GM12878 (cell line): Measurements from ENCODE around the gene DIAPH3. TPM values are rescaled to one million over a fixed set of nuclear protein-coding genes. Genes with fewer than 3 reads are reported as not detected.

ENCODE experiments used
- BHLHE40 ChIP-seq, 2 experiments: fragments of 450-650 bp in 1 of 2; IDR thresholded peaks; 2 replicates each; pipeline ENCODE4 v1.6.1; 2011 to 2017; ENCODE audit warnings: low read depth in 2 of 2, borderline replicate concordance in 1 of 2, improper control_type of control experiment in 1 of 2, low read length in 1 of 2, mild to moderate bottlenecking in 1 of 2
- CEBPB ChIP-seq, 2 experiments: fragments of 150-350 bp in 1 of 2; IDR thresholded peaks; 2 replicates each; pipeline ENCODE4 v1.6.1; 2012 to 2014; ENCODE audit warnings: low read depth in 2 of 2, low read length in 2 of 2, borderline replicate concordance in 1 of 2, inconsistent platforms in 1 of 2
- CHD4 ChIP-seq: fragments of 200-600 bp; sonication (generic); IDR thresholded peaks from 2 replicates; pipeline ENCODE4 v1.6.1; 2016; ENCODE audit warnings: mild to moderate bottlenecking
- CREB1 ChIP-seq: IDR thresholded peaks from 2 replicates; pipeline ENCODE4 v1.6.1; 2012; ENCODE audit warnings: low read depth, mild to moderate bottlenecking, inconsistent platforms
- CREM ChIP-seq: IDR thresholded peaks from 2 replicates; pipeline ENCODE4 v1.6.1; 2014; ENCODE audit warnings: antibody characterized with exemption, low read depth
- CUX1 ChIP-seq: IDR thresholded peaks from 2 replicates; pipeline ENCODE4 v1.6.1; 2012; ENCODE audit warnings: improper control_type of control experiment, low read depth, low read length; ENCODE audit not compliant: insufficient replicate concordance
- EP300 ChIP-seq, 2 experiments: fragments of 150-350 bp in 1 of 2; IDR thresholded peaks; 2 replicates each; pipeline ENCODE4 v1.6.1; 2011 to 2012; ENCODE audit warnings: low read depth in 2 of 2, low read length in 2 of 2, borderline replicate concordance in 1 of 2, improper control_type of control experiment in 1 of 2, inconsistent platforms in 1 of 2; ENCODE audit not compliant: control insufficient read depth in 1 of 2
- ESRRA ChIP-seq: IDR thresholded peaks from 2 replicates; pipeline ENCODE4 v1.6.1; 2012; ENCODE audit warnings: mild to moderate bottlenecking, low read length, improper control_type of control experiment
- IRF4 ChIP-seq: IDR thresholded peaks from 2 replicates; pipeline ENCODE4 v1.6.1; 2011; ENCODE audit warnings: low read depth, low read length
- JUNB ChIP-seq: IDR thresholded peaks from 2 replicates; pipeline ENCODE4 v1.6.1; 2016; ENCODE audit warnings: antibody characterized with exemption, mild to moderate bottlenecking
- KAT2A ChIP-seq: conservative IDR thresholded peaks from 2 replicates; pipeline ENCODE4 v1.6.1; 2011; ENCODE audit warnings: low read depth, low read length; ENCODE audit not compliant: control insufficient read depth
- LARP7 ChIP-seq: fragments of 450-650 bp; IDR thresholded peaks from 2 replicates; pipeline ENCODE4 v1.6.1; 2017; ENCODE audit warnings: mild to moderate bottlenecking
- MTA2 ChIP-seq: fragments of 450-650 bp; IDR thresholded peaks from 2 replicates; pipeline ENCODE4 v1.6.1; 2016; ENCODE audit warnings: low read depth, mild to moderate bottlenecking, moderate library complexity
- NBN ChIP-seq: fragments of 450-650 bp; IDR thresholded peaks from 2 replicates; pipeline ENCODE4 v1.6.1; 2016
- NFIC ChIP-seq: IDR thresholded peaks from 2 replicates; pipeline ENCODE4 v1.6.1; 2012; ENCODE audit warnings: low read depth, mild to moderate bottlenecking, inconsistent platforms, low read length, moderate library complexity
- NR2F1 ChIP-seq: fragments of 450-650 bp; conservative IDR thresholded peaks from 2 replicates; pipeline ENCODE4 v1.6.1; 2017; ENCODE audit warnings: mild to moderate bottlenecking
- PAX8 ChIP-seq: fragments of 450-650 bp; IDR thresholded peaks from 2 replicates; pipeline ENCODE4 v1.6.1; 2017; ENCODE audit warnings: mild to moderate bottlenecking, moderate library complexity
- POU2F2 ChIP-seq: IDR thresholded peaks from 3 replicates; pipeline ENCODE4 v1.6.1; 2011; ENCODE audit warnings: low read depth, mild to moderate bottlenecking, low read length, borderline replicate concordance
- RUNX3 ChIP-seq: IDR thresholded peaks from 2 replicates; pipeline ENCODE4 v1.6.1; 2012; ENCODE audit warnings: low read length, inconsistent platforms
- ZBTB11 ChIP-seq: fragments of 450-650 bp; formaldehyde crosslinking; IDR thresholded peaks from 2 replicates; pipeline ENCODE4 v1.5.0; 2022; ENCODE audit warnings: mild to moderate bottlenecking, missing genetic modification characterization
- ZNF217 ChIP-seq: fragments of 450-650 bp; IDR thresholded peaks from 2 replicates; pipeline ENCODE4 v1.6.1; 2017; ENCODE audit warnings: antibody characterized with exemption, mild to moderate bottlenecking
- ZNF24 ChIP-seq: fragments of 450-650 bp; IDR thresholded peaks from 2 replicates; pipeline ENCODE4 v1.6.1; 2017; ENCODE audit warnings: antibody characterized with exemption, mild to moderate bottlenecking
- polyA plus RNA-seq, 11 experiments: library from polyadenylated mRNA; depleted of rRNA in 4 of 11; unstranded in 6 of 11; stranded (reverse) in 5 of 11; fragments of >200 nt; fragmentation: Nextera tagmentation in 4 of 11; fragmentation: Illumina TruSeq in 1 of 11; extraction: Ambion mirVana in 4 of 11; extraction: Trizol in 1 of 11; gene quantifications; 1 replicate in 1 of 11; 2 replicates in 10 of 11; pipeline versions ENCODE4 v1.2.1 to v1.2.3, GENCODE V29; 2011 to 2016; ENCODE audit warnings: inconsistent platforms in 2 of 11, missing spikeins in 2 of 11, low read depth in 1 of 11
- total RNA-seq, 4 experiments: library from RNA; depleted of rRNA in 3 of 4; stranded (reverse); fragments of >200 nt in 3 of 4; fragmentation: Illumina TruSeq in 1 of 4; extraction: Trizol in 1 of 4; gene quantifications; 2 replicates each; pipeline versions ENCODE4 v1.2.1 to v1.2.3, GENCODE V29; 2013 to 2021
- TF ChIP-seq, protein P1 (sequence below): fragments of 450-650 bp; IDR thresholded peaks from 2 replicates; pipeline ENCODE4 v1.6.1; 2016; ENCODE audit warnings: mild to moderate bottlenecking

Gene DIAPH3
- total and polyA plus RNA-seq, 10 of the 15 experiments (the other 5 are each of a cell fraction or from before 2014, with no cell fraction given): 10.1 to 25.2 (median 15.4) TPM

DNA sequence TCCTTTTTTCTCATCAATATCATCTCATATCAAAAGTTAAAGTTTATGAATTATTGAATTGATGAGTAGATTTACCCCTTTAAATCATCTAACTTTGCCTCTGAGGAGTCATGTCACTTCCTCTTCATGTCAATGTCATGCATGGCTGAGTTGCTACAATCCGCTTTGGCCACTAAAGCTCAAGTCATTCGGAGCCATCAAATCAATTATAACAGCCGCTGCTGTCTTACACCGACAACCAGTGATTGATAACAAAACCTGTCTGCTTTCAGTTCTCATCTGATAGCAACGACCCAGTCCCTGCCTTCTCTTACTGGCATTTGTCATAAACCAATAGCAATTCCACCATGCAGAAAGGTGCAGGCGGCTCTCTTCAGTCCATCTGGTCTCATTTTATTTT is 429.3 kb downstream of the DIAPH3 start (continued):
- TF ChIP-seq ZNF217 (peak; percentile 59; the same call in 1 of the 2 replicates), POU2F2 (peak; percentile 84; the same call in 2 of the 3 replicates), RUNX3 (peak; percentile 71), NBN (0 out of 2 replicates have a peak, but pooled peaks have one; percentile 43), PAX8 (peak; percentile 98), ZBTB11 (no peak), ESRRA (no peak), NFIC (peak; percentile 72; the same call in 1 of the 2 replicates), ZNF24 (no peak), CHD4 (no peak), EP300 (IDR thresholded peaks at IDR 0.05; ENCODE audit: borderline replicate concordance in 1 of 2, control insufficient read depth in 1 of 2, low read depth in 2 of 2, low read length in 2 of 2) (peak; percentile 74 to 91; a peak in 3 of 4 replicates), NR2F1 (peak; percentile 56; the same call in 1 of the 2 replicates), CREB1 (peak; percentile 55; the same call in 1 of the 2 replicates), LARP7 (no peak), IRF4 (peak; percentile 96), BHLHE40 (IDR thresholded peaks at IDR 0.05; ENCODE audit: borderline replicate concordance in 1 of 2, low read depth in 2 of 2, low read length in 1 of 2) (peak; percentile 39 to 50; a peak in 1 of 4 replicates), KAT2A (no peak), JUNB (peak; percentile 93), CEBPB (IDR thresholded peaks at IDR 0.05; ENCODE audit: borderline replicate concordance in 1 of 2, low read depth in 2 of 2, low read length in 2 of 2) (no peak), CUX1 (peak; percentile 82), MTA2 (peak; percentile 98), CREM (peak; percentile 72)
- TF ChIP-seq, protein P1, sequence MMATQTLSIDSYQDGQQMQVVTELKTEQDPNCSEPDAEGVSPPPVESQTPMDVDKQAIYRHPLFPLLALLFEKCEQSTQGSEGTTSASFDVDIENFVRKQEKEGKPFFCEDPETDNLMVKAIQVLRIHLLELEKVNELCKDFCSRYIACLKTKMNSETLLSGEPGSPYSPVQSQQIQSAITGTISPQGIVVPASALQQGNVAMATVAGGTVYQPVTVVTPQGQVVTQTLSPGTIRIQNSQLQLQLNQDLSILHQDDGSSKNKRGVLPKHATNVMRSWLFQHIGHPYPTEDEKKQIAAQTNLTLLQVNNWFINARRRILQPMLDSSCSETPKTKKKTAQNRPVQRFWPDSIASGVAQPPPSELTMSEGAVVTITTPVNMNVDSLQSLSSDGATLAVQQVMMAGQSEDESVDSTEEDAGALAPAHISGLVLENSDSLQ: peak; percentile 96
